HepG2 (cell line): ENCODE data around the gene HTR4. TPM values are rescaled to one million over a fixed set of nuclear protein-coding genes. Genes with fewer than 3 reads are reported as not detected.

Experiments used
- ATAC-seq: fragments of 200-7000 bp; cut with Tn5 transposase; 3 replicates; pipeline ENCODE4 v1.9.1; 2020; ENCODE audit warnings: mild to moderate bottlenecking, moderate library complexity
- BruUV-seq: library from RNA; stranded (reverse); fragments of 400-500 nt; replicated peaks from 2 replicates; lab custom pipeline; 2021; lab: Mats Ljungman, UMichigan
- CTCF ChIA-PET: fragments of 300-600 bp; formaldehyde crosslinking; extraction: SDS; loops from one replicate; lab custom pipeline; 2021; ENCODE audit warnings: low total read pairs, inconsistent platforms, low intra/inter-chr PET ratio; lab: Yijun Ruan, JAX
- POLR2A ChIA-PET: fragments of 350-600 bp; sonication (Branson Sonifier 250); formaldehyde crosslinking; loops from one replicate; lab custom pipeline; 2020; ENCODE audit warnings: antibody characterized with exemption, inconsistent platforms; lab: Yijun Ruan, JAX
- DNase-seq: peaks from one replicate; pipeline ENCODE4 v3.0.0-alpha.2; 2015; ENCODE audit warnings: low spot score
- FAIRE-seq: peaks from 3 replicates; lab custom pipeline; 2011; peaks lifted over from hg19 to GRCh38; lab: Jason Lieb, UNC
- H2AFZ ChIP-seq: one replicate; pipeline ENCODE4 v1.6.1; 2011; ENCODE audit warnings: low read length, inconsistent platforms
- H3K27ac ChIP-seq: fragments of 300-600 bp; 3 replicates; pipeline ENCODE4 v1.8.0; 2011; ENCODE audit warnings: mixed run types, mild to moderate bottlenecking, mixed read lengths, low read length, inconsistent platforms; ENCODE audit not compliant: insufficient read depth; ENCODE audit errors: extremely low read length
- H3K27me3 ChIP-seq, 2 experiments: fragments of 200-600 bp in 1 of 2; 2 replicates in 1 of 2; 3 replicates in 1 of 2; pipeline versions ENCODE4 v1.6.0 to v1.8.0; 2011; ENCODE audit warnings: low read length in 2 of 2, mild to moderate bottlenecking in 2 of 2, moderate library complexity in 2 of 2, inconsistent platforms in 1 of 2; ENCODE audit not compliant: insufficient read depth in 2 of 2, control insufficient read depth in 1 of 2
- H3K36me3 ChIP-seq, 2 experiments: fragments of 200-600 bp in 1 of 2; replicated peaks in 1 of 2; 2 replicates in 1 of 2; 3 replicates in 1 of 2; pipeline versions ENCODE4 v1.5.1 to v1.8.0; 2011; ENCODE audit warnings: low read length in 2 of 2, inconsistent platforms in 1 of 2; ENCODE audit not compliant: insufficient read depth in 2 of 2, control insufficient read depth in 1 of 2
- H3K4me1 ChIP-seq: 2 replicates; pipeline ENCODE4 v1.5.1; 2012; ENCODE audit warnings: low read length, inconsistent platforms; ENCODE audit not compliant: insufficient read depth
- H3K4me2 ChIP-seq: 2 replicates; pipeline ENCODE4 v1.6.0; 2011; ENCODE audit warnings: low read depth, low read length, inconsistent platforms
- H3K4me3 ChIP-seq, 3 experiments: fragments of 200-600 bp in 1 of 3; sonication (generic), shearing (Covaris generic) in 1 of 3; replicated peaks in 1 of 3; 2 replicates each; pipeline ENCODE4 v1.5.1; 2011 to 2016; ENCODE audit warnings: low read length in 3 of 3, inconsistent platforms in 2 of 3, low read depth in 2 of 3, mild to moderate bottlenecking in 2 of 3, control low read depth in 1 of 3, mixed read lengths in 1 of 3; ENCODE audit not compliant: insufficient read depth in 1 of 3
- H3K79me2 ChIP-seq: one replicate; pipeline ENCODE4 v1.6.1; 2011; ENCODE audit warnings: low read length, inconsistent platforms; ENCODE audit not compliant: insufficient read depth
- H3K9ac ChIP-seq: 2 replicates; pipeline ENCODE4 v1.6.0; 2011; ENCODE audit warnings: mild to moderate bottlenecking, low read depth, low read length, inconsistent platforms; ENCODE audit not compliant: insufficient read depth
- H3K9me3 ChIP-seq: 2 replicates; pipeline ENCODE4 v1.5.1; 2012; ENCODE audit warnings: mild to moderate bottlenecking, low read length
- H4K20me1 ChIP-seq: 2 replicates; pipeline ENCODE4 v1.6.0; 2011; ENCODE audit warnings: inconsistent platforms, mild to moderate bottlenecking, low read length, moderate library complexity; ENCODE audit not compliant: insufficient read depth
- CREM ChIP-seq, 2 experiments: sonication (generic) in 1 of 2; formaldehyde crosslinking in 1 of 2; IDR thresholded peaks; 2 replicates each; pipeline versions ENCODE4 v1.4.0 to v1.6.1; 2016 to 2020; ENCODE audit warnings: antibody characterized with exemption in 1 of 2, mild to moderate bottlenecking in 1 of 2, missing genetic modification reagents in 1 of 2
- FOSL2 ChIP-seq: sonication (generic); formaldehyde crosslinking; IDR thresholded peaks from 2 replicates; pipeline ENCODE4 v1.4.0; 2020; ENCODE audit warnings: missing genetic modification reagents
- KLF15 ChIP-seq: sonication (generic); formaldehyde crosslinking; IDR thresholded peaks from 2 replicates; pipeline ENCODE4 v1.8.1; 2023; ENCODE audit warnings: borderline replicate concordance, mild to moderate bottlenecking, inconsistent platforms, missing genetic modification reagents, mixed read lengths
- NCOR1 ChIP-seq: fragments of 200-600 bp; sonication (generic); IDR thresholded peaks from 2 replicates; pipeline ENCODE4 v1.7.0; 2017; ENCODE audit warnings: antibody characterized with exemption, low read length, borderline replicate concordance
- PRMT3 ChIP-seq: sonication (generic); formaldehyde crosslinking; IDR thresholded peaks from 2 replicates; pipeline ENCODE4 v1.8.1; 2022; ENCODE audit warnings: low read depth, mild to moderate bottlenecking, moderate library complexity, missing genetic modification reagents, borderline replicate concordance
- RBAK ChIP-seq: sonication (generic); formaldehyde crosslinking; IDR thresholded peaks from 2 replicates; pipeline ENCODE4 v1.5.1; 2020; ENCODE audit warnings: mild to moderate bottlenecking, missing genetic modification reagents
- SKI ChIP-seq: fragments of 450-650 bp; IDR thresholded peaks from one replicate; pipeline ENCODE4 v1.6.1; 2018; ENCODE audit warnings: mild to moderate bottlenecking; ENCODE audit not compliant: partially characterized antibody
- SNAI1 ChIP-seq: sonication (generic); formaldehyde crosslinking; IDR thresholded peaks from 2 replicates; pipeline ENCODE4 v1.5.0; 2020; ENCODE audit warnings: mild to moderate bottlenecking, missing genetic modification reagents, borderline replicate concordance
- ZNF121 ChIP-seq: sonication (generic); formaldehyde crosslinking; IDR thresholded peaks from 2 replicates; pipeline ENCODE4 v1.5.0; 2020; ENCODE audit warnings: mild to moderate bottlenecking, missing genetic modification reagents
- ZNF883 ChIP-seq: sonication (generic); formaldehyde crosslinking; IDR thresholded peaks from 2 replicates; pipeline ENCODE4 v1.5.1; 2020; ENCODE audit warnings: mild to moderate bottlenecking, missing genetic modification reagents; ENCODE audit errors: not compliant biosample characterization
- ZNF891 ChIP-seq: sonication (generic); formaldehyde crosslinking; IDR thresholded peaks from 2 replicates; pipeline ENCODE4 v1.5.0; 2020; ENCODE audit warnings: mild to moderate bottlenecking, missing genetic modification reagents
- WGBS: methylation state at CpG from one replicate; pipeline ENCODE4 v1.1.6; 2017; ENCODE audit warnings: low lambda C conversion rate; 5-methylcytosine and 5-hydroxymethylcytosine counted together
- in situ Hi-C: cut with HindIII; loops from 2 replicates; pipeline ENCODE4 v1.10.0; 2017; ENCODE audit warnings: low pct_unique_long_range_greater_than_20kb; ENCODE audit not compliant: extremely low pct_ligation_motif_present
- intact Hi-C: fragments of 100-400 bp; cut with micrococcal nuclease; formaldehyde crosslinking; loops from one replicate; pipeline ENCODE4 v1.10.0; 2022; ENCODE audit not compliant: unreplicated experiment
- polyA plus RNA-seq, 8 experiments: library from polyadenylated mRNA; depleted of rRNA in 3 of 8; stranded (reverse) in 7 of 8; unstranded in 1 of 8; fragments of >200 nt; fragmentation: Illumina TruSeq in 4 of 8; extraction: Trizol in 4 of 8; gene quantifications; 2 replicates each; pipeline versions ENCODE4 v1.2.1 to v1.2.3, GENCODE V29; 2011 to 2016; ENCODE audit warnings: low read depth in 4 of 8, missing spikeins in 1 of 8, mixed read lengths in 1 of 8; ENCODE audit not compliant: insufficient read depth in 1 of 8
- total RNA-seq, 5 experiments: library from RNA; depleted of rRNA; stranded (reverse); fragments of >200 nt; fragmentation: Illumina TruSeq; extraction: Trizol; gene quantifications; 2 replicates each; pipeline ENCODE4 v1.2.3, GENCODE V29; 2016; ENCODE audit warnings: low read depth in 1 of 5
- TF ChIP-seq, protein P1 (sequence below): sonication (generic); formaldehyde crosslinking; IDR thresholded peaks from 2 replicates; pipeline ENCODE4 v1.5.1; 2020; ENCODE audit warnings: missing genetic modification reagents, mild to moderate bottlenecking, borderline replicate concordance

HTR4 gene
- total and polyA plus RNA-seq, 2 of the 13 experiments (the other 11 are each of a cell fraction or from before 2014, with no cell fraction given) = not detected

- ATAC-seq (no peak), FAIRE-seq (no peak), DNase-seq (no peak)
- POLR2A ChIA-PET = no interaction called here
- Histone ChIP-seq H4K20me1 (no peaks in the 10 kb centered on the region), H2AFZ (no peak overlapping the region), H3K36me3 (no peaks in the 10 kb centered on the region), H3K4me1 (no peaks in the 10 kb centered on the region), H3K9me3 (no peaks in the 10 kb centered on the region), H3K4me3 (no peak overlapping the region), H3K79me2 (no peaks in the 10 kb centered on the region), H3K9ac (no peak overlapping the region), H3K4me2 (no peak overlapping the region), H3K27me3 (no peaks in the 10 kb centered on the region), H3K27ac (no peak overlapping the region)
- TF ChIP-seq CREM (IDR thresholded peaks at IDR 0.05) (no peak), CREM (CRISPR knock-in tag; IDR thresholded peaks at IDR 0.05) (no peak)
- CTCF ChIA-PET = no interaction called here
- no TSS peak for BruUV-seq
- 39% methylated on average over 2 of the region's 2 CpGs for WGBS
- in situ Hi-C loops (no loop called here), intact Hi-C loops (no loop called here)
Observed at GRCh38 chr5:148509893-148510292, 144.4 kb downstream of the HTR4 start.

DNA sequence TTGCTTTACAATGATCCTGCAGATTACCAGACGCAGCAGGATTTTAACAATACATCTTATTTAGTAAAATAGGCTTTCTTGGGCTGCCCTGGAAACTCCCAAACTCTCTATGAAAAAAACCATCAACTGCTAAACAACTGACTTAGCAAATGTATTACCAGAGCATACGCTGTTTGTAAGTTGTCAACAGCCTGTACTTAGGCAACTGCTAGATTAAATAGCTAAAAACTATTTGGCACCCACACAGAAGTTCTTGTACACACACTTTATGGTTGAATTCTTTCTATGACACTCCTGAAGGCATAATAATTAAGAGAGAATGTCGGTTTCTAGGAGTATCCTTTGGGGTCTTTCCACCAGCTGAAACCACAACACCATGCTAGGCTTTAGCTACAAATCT lies 146.7 kb downstream of the HTR4 start:
- Histone ChIP-seq H3K4me1 (no peaks in the 10 kb centered on the region), H3K4me3 (no peak overlapping the region), H3K36me3 (no peaks in the 10 kb centered on the region), H3K9me3 (no peaks in the 10 kb centered on the region), H3K27me3 (no peaks in the 10 kb centered on the region), H2AFZ (no peak overlapping the region), H3K79me2 (no peaks in the 10 kb centered on the region), H4K20me1 (no peaks in the 10 kb centered on the region), H3K9ac (no peak overlapping the region), H3K4me2 (no peak overlapping the region), H3K27ac (no peak overlapping the region)
- intact Hi-C loops = no loop called here
- TF ChIP-seq KLF15 (CRISPR knock-in tag) (no peak), ZNF883 (CRISPR knock-in tag) (no peak), ZNF891 (CRISPR knock-in tag) (no peak), PRMT3 (CRISPR knock-in tag) (no peak), RBAK (no peak), SNAI1 (CRISPR knock-in tag) (no peak), ZNF121 (CRISPR knock-in tag) (no peak), FOSL2 (CRISPR knock-in tag) (no peak), NCOR1 (no peak), SKI (no peak)
- TF ChIP-seq, protein P1, sequence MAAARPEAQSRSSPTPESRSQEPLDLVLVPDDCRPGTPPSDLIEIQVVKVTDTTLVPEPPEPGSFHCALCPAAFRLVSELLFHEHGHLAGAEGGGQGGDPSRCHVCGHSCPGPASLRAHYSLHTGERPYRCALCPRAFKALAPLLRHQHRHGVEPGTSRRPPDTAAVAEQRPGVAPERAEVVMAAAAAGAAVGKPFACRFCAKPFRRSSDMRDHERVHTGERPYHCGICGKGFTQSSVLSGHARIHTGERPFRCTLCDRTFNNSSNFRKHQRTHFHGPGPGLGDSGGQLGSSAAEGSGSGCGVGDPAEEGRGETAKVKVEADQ (CRISPR knock-in tag) = no peak
- 41% methylated on average over 3 of the region's 3 CpGs for WGBS
- ATAC-seq (no peak), DNase-seq (no peak), FAIRE-seq (no peak)
- BruUV-seq = no TSS peak
- ChIA-PET POLR2A (no interaction called here), CTCF (no interaction called here)
- in situ Hi-C loops = no loop called here
